ENCODE data around the gene PICK1.

DNA sequence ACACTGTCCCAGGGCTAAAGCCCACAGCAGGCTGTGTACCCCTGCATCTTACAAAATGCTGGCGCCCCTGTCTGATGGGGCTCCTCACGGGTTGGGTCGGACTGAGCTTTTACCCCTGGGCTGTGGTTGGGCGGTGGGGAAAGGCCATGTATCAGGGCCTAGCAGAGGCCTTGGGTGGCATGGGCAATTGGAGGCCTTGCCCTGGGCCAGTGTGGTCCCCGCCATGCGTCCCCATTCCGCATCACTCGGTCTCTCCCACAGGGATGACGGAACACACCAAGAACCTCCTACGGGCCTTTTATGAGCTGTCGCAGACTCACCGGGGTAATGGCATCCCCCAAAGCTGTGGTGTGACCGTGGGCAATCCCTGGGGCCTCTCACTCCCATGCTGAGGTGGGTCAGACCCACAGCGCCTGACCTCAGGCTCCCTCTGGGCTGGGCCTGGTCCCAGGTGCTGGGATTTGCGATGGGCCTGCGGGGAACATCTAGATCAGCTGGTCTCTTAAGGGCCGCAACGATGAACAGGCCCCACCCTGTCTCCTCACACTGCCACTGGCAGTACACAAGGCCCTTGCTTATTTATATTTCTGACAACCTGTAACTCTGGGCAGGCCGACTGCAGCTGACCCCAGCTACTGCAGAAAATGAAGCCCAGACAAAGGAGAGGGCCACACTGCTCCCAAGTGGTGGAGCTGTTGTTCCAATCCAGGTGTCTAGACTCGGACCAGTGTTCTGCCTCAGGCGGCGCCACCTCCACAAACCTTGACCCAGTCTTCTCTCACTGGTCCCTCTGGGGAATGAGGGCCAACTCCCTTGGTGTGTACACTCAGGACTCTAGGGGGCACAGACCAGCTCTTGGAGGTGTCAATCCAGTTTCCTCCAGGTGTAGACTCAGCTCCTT is 14.5 kb downstream of the PICK1 start:
- TF ChIP-seq POLR2A (IDR thresholded peaks at IDR 0.05), result no peak
- TF ChIP-seq, protein P1, sequence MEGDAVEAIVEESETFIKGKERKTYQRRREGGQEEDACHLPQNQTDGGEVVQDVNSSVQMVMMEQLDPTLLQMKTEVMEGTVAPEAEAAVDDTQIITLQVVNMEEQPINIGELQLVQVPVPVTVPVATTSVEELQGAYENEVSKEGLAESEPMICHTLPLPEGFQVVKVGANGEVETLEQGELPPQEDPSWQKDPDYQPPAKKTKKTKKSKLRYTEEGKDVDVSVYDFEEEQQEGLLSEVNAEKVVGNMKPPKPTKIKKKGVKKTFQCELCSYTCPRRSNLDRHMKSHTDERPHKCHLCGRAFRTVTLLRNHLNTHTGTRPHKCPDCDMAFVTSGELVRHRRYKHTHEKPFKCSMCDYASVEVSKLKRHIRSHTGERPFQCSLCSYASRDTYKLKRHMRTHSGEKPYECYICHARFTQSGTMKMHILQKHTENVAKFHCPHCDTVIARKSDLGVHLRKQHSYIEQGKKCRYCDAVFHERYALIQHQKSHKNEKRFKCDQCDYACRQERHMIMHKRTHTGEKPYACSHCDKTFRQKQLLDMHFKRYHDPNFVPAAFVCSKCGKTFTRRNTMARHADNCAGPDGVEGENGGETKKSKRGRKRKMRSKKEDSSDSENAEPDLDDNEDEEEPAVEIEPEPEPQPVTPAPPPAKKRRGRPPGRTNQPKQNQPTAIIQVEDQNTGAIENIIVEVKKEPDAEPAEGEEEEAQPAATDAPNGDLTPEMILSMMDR (IDR thresholded peaks at IDR 0.05), result no peak
